ENCODE results near the gene ALG14. TPM values are rescaled to one million over a fixed set of nuclear protein-coding genes. Genes with fewer than 3 reads are reported as not detected.

The ALG14 gene
- total RNA-seq, 4 donors from 2014 or later, result 1.5 to 4.6 (median 3.2) TPM

DNA sequence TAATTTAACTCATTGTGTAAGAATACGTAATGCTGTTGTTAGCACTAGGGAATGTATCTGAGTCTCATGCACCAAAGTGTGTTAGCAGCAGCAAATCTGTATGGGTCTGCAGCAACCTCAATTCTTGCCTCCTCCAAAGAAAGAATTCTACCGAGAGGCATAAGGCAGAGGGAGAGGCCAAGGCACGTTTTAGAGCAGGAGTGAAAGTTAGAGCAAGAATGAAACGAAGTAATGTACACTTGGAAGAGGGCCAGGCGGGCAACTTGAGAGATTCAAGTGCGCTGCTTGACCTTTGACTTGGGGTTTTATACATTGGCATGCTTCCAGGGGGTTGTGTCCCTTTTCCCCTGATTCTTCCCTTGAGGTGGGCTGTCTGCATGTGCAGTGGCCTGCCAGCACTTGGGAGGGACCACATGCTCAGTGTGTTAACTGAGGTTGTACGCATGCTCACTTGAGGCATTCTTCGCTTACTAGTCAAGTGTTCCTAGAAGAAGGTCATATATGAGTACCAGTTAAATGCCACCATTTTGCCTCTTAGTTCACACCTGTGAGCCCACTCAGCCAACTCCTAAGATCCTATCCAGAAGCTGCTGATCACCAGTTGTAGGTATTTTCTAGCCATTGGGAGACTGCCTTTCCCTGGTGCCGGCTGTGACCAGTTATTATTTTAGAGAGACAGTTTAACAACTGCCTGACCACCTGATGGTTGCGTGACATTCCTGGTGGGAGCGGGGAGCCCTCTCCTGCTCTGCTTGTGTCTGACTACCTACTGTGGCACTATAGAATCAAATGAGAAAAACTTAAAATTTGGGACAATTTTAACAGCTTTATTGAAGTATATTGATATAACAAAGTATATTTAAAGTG lies 143.2 kb downstream of the ALG14 start:
- H3K27me3 ChIP-seq, result no peaks in the 10 kb centered on the region
- intact Hi-C loops (cut with DNase I), result loop anchor here (5.0 kb wide), 1 partner anchor 113 kb away; no protein-coding TSS in a partner anchor
- peaks cover 21 to 34% of the 10 kb centered on the region in 2 donors for H3K4me1 ChIP-seq
- H3K4me3 ChIP-seq (replicated peaks in 1 of 3), result no peak overlapping the region
- peak overlapping the region in 2 of 3 donors; percentile 98 to 99 for H3K27ac ChIP-seq
- no peak for DNase-seq
- no peak for TF ChIP-seq POLR2A (IDR thresholded peaks at IDR 0.05)
- TF ChIP-seq, protein P1, sequence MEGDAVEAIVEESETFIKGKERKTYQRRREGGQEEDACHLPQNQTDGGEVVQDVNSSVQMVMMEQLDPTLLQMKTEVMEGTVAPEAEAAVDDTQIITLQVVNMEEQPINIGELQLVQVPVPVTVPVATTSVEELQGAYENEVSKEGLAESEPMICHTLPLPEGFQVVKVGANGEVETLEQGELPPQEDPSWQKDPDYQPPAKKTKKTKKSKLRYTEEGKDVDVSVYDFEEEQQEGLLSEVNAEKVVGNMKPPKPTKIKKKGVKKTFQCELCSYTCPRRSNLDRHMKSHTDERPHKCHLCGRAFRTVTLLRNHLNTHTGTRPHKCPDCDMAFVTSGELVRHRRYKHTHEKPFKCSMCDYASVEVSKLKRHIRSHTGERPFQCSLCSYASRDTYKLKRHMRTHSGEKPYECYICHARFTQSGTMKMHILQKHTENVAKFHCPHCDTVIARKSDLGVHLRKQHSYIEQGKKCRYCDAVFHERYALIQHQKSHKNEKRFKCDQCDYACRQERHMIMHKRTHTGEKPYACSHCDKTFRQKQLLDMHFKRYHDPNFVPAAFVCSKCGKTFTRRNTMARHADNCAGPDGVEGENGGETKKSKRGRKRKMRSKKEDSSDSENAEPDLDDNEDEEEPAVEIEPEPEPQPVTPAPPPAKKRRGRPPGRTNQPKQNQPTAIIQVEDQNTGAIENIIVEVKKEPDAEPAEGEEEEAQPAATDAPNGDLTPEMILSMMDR (IDR thresholded peaks at IDR 0.05), result no peak
- 61% methylated on average over 11 of the region's 11 CpGs for WGBS, 2 donors
- H3K9me3 ChIP-seq, result no peaks in the 10 kb centered on the region
- H3K36me3 ChIP-seq, result no peaks in the 10 kb centered on the region

DNA sequence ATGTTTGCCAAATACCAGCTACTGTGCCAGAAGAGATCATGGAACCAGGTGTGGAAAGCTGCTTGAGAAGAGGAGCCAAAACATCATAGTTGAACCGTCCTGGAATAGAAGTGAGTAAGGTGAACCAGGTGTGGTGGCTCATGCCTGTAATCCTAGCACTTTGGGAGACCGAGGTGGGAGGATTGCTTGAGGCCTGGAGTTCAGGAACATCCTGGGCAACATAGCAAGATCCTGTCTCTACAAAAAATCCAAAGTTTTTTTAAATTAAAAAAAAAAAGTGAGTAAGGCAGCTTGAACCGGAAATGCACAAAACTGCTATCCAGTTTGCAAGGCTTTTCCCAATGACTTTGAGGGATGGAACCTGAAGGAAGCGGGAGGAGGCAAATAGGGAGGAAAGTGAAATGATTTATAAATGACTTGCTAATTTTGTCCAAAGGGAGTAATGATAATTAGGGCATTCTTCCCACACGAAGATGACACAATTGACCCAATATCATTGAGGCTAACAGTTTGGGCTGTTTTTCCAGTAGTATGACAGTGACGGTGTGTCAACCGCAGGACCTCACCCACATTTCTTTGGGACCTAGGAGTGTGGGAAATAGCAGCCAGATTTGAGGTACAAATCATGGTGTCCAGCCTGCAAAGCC lies 144.3 kb downstream of the ALG14 start:
- intact Hi-C loops (cut with DNase I), result loop anchor here (5.0 kb wide), 1 partner anchor 114 kb away; no protein-coding TSS in a partner anchor
- Histone ChIP-seq H3K4me1 (peaks cover 32 to 45% of the 10 kb centered on the region in 2 donors), H3K27ac (peak overlapping the region; percentile 86 to 99 (median 98)), H3K27me3 (no peaks in the 10 kb centered on the region), H3K36me3 (no peaks in the 10 kb centered on the region), H3K4me3 (replicated peaks in 1 of 3) (no peak overlapping the region), H3K9me3 (no peaks in the 10 kb centered on the region)
- TF ChIP-seq, protein P1 (IDR thresholded peaks at IDR 0.05), result no peak
- TF ChIP-seq POLR2A (IDR thresholded peaks at IDR 0.05), result no peak
- WGBS, 2 donors, result 77 to 84% methylated on average over 7 of the region's 7 CpGs
- DNase-seq, result no peak

DNA sequence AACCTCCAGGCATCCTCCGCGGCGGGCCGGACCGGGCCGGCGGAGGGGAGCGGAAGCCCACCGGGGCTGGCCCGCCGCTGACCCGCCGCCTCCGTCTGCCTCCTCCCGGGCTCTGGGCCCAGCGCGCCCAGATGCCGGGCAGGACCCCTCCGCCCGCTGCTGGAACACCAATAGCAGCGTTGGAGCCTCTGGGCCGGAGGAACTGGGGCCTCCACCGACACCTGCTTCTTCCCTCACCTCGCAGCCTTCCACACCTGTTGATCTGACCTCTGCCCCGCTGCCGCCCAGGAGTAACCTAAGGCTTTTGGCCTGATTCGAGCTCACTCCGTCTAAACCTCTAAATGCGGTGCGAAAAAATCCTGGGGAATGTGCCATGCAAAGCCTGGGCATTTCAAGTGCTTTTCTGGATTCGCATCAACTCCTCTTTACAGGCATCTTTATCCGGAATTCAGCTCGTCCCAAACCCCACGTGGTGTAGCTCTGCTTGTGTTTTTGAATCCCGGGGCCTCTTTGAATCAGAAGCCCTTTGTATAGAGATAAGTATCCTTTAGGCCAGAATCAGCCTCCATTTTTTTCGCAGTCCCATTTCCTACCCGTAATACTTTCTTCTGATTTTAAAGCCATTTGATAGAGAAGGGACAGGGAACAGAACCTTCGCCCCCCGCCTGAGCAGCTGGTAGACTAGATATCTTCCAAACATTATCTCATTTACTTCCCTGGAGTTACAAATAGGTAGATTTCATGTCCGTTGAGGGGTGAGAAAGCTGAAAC lies 145.2 kb downstream of the ALG14 start:
- WGBS, 2 donors, result 18 to 31% methylated on average over 19 to 29 of the region's 40 CpGs
- peaks cover 37 to 48% of the 10 kb centered on the region in 2 donors for H3K4me1 ChIP-seq
- no peaks in the 10 kb centered on the region for H3K36me3 ChIP-seq
- peak overlapping the region; percentile 11 to 97 (median 38) for H3K4me3 ChIP-seq (replicated peaks in 1 of 3)
- H3K9me3 ChIP-seq, result no peaks in the 10 kb centered on the region
- intact Hi-C loops (cut with DNase I), result loop anchor here (5.0 kb wide), 1 partner anchor 115 kb away; no protein-coding TSS in a partner anchor
- H3K27ac ChIP-seq, result peak overlapping the region; percentile 86 to 99 (median 98)
- peak in 1 of 2 donors; percentile 59 for DNase-seq
- TF ChIP-seq, protein P1 (IDR thresholded peaks at IDR 0.05), result no peak
- peak in 1 of 2 donors; percentile 18 for TF ChIP-seq POLR2A (IDR thresholded peaks at IDR 0.05)
- H3K27me3 ChIP-seq, result no peaks in the 10 kb centered on the region

DNA sequence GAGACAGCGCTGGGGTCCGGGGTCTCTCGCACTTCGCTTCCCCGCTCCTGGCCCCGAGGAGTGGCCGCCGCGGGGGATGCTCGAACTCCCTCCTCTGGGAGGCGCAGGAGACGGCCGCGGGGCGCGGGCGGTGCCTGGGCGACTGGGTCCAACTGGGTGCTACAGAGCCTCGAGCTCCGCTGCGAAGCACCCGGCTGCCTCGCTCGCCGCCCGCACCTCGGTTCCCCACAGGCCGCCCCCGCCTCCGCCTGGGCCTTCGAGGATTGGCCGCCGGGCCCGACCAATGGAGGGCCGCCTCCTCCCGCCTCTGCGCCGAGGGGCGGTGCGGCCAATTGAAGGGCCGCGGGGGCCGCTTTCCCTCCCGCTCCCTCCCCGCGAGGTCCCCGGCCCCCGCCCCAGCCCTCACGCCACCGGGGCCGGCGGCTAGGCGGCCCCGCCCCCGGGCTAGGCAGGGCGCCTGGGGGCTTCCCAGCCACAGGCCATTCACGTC lies 145.8 kb downstream of the ALG14 start, which contains the start of gene CNN3:
Gene CNN3 (minus strand): TSS at position 196 of the 490 bp plus-strand sequence. CDS start 216 bp downstream, outside the sequence.
- Histone ChIP-seq H3K36me3 (no peaks in the 10 kb centered on the region), H3K9me3 (no peaks in the 10 kb centered on the region), H3K4me1 (peaks cover 42 to 54% of the 10 kb centered on the region in 2 donors), H3K27me3 (no peaks in the 10 kb centered on the region), H3K4me3 (replicated peaks in 1 of 3) (peak within 1 kb of the TSS; percentile 42 to 97 (median 81)), H3K27ac (peak within 1 kb of the TSS; percentile 92 to 99 (median 98))
- peak; percentile 95 to 99 for TF ChIP-seq POLR2A (IDR thresholded peaks at IDR 0.05)
- TF ChIP-seq, protein P1 (IDR thresholded peaks at IDR 0.05), result no peak
- WGBS, 2 donors, result no CpG with 5 or more reads among the region's 57 CpGs
- intact Hi-C loops (cut with DNase I), result loop anchor here (5.0 kb wide), 1 partner anchor 115 kb away; no protein-coding TSS in a partner anchor
- DNase-seq, result peak; percentile 94 to 95

All from thyroid gland (tissue), 4 donors.